Activated CD4-positive, alpha-beta memory T cell treated with anti-CD3 and anti-CD28 coated beads for 36 hours (primary cell): ENCODE data around the gene NELL1. TPM values are rescaled to one million over a fixed set of nuclear protein-coding genes. Genes with fewer than 3 reads are reported as not detected.

ENCODE experiments used
- CTCF ChIA-PET: fragments of 350-600 bp; sonication (Branson Sonifier 250); formaldehyde crosslinking; loops from one replicate; lab custom pipeline; 2021; ENCODE audit warnings: antibody characterized with exemption, inconsistent platforms; lab: Charles Lee
- POLR2A ChIA-PET: fragments of 350-600 bp; sonication (Branson Sonifier 250); formaldehyde crosslinking; loops from one replicate; lab custom pipeline; 2021; ENCODE audit warnings: antibody characterized with exemption; lab: Charles Lee
- DNase-seq: peaks from one replicate; pipeline ENCODE4 v3.0.0-alpha.2; 2020
- H3K27ac Mint-ChIP-seq: one replicate; pipeline ENCODE4 v1.8.0; 2021; ENCODE audit warnings: mixed read lengths
- H3K27me3 Mint-ChIP-seq: one replicate; pipeline ENCODE4 v1.8.0; 2021; ENCODE audit warnings: mixed read lengths
- H3K36me3 Mint-ChIP-seq: one replicate; pipeline ENCODE4 v1.8.0; 2021; ENCODE audit warnings: mixed read lengths
- H3K4me1 Mint-ChIP-seq: one replicate; pipeline ENCODE4 v1.8.0; 2021; ENCODE audit warnings: low read depth, mixed read lengths
- H3K4me3 Mint-ChIP-seq: one replicate; pipeline ENCODE4 v1.8.0; 2021; ENCODE audit warnings: mild to moderate bottlenecking, mixed read lengths
- H3K9me3 Mint-ChIP-seq: one replicate; pipeline ENCODE4 v1.8.0; 2021; ENCODE audit warnings: mixed read lengths
- intact Hi-C: fragments of 100-400 bp; cut with micrococcal nuclease; formaldehyde crosslinking; loops from one replicate; pipeline ENCODE4 v1.15.1; 2023
- total RNA-seq, 2 experiments: library from RNA; stranded (reverse); gene quantifications; one replicate each; pipeline ENCODE4 v1.2.3, GENCODE V29; 2021

NELL1 gene
- total RNA-seq, 2 experiments from 2014 or later, result not detected

- DNase-seq, result no peak
- no peak overlapping the region for H3K27ac Mint-ChIP-seq
- intact Hi-C loops, result no loop called here
- ChIA-PET POLR2A (no interaction called here), CTCF (no interaction called here)
- H3K9me3 Mint-ChIP-seq, result peaks cover 27% of the 10 kb centered on the region
- H3K27me3 Mint-ChIP-seq, result no peaks in the 10 kb centered on the region
- no peaks in the 10 kb centered on the region for H3K36me3 Mint-ChIP-seq
- no peak overlapping the region for H3K4me3 Mint-ChIP-seq
- no peaks in the 10 kb centered on the region for H3K4me1 Mint-ChIP-seq
These were observed 224.9 kb downstream of the NELL1 start for GRCh38 chr11:20894296-20894695.

GRCh38 chr11:20909995-20910726 lies 240.8 kb downstream of the NELL1 start:
- ChIA-PET POLR2A (no interaction called here), CTCF (no interaction called here)
- Mint-ChIP-seq H3K27me3 (no peaks in the 10 kb centered on the region), H3K36me3 (no peaks in the 10 kb centered on the region), H3K9me3 (peaks cover 8% of the 10 kb centered on the region), H3K27ac (no peak overlapping the region), H3K4me3 (no peak overlapping the region), H3K4me1 (no peaks in the 10 kb centered on the region)
- intact Hi-C loops, result no loop called here
- DNase-seq, result no peak

DNA sequence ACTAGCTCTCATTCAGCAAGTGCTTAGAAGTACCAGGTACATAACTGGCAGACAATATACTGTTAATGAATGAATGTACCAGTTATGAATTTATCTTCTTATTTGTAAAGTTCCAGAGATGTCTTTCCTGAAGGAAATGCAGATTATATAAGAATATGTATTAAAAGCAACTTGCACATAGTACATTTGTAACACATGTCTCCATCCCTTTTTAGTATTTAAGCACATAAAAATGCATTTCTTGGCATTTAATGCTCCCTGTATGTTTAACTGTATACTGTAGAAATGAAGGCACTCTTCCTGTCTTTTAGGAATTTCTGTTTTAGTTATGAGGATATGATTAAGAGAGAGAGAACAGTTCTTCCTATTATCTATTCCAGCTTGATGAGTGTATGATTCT lies 241.3 kb downstream of the NELL1 start:
- intact Hi-C loops, result no loop called here
- Mint-ChIP-seq H3K4me1 (no peaks in the 10 kb centered on the region), H3K27ac (no peak overlapping the region), H3K27me3 (no peaks in the 10 kb centered on the region), H3K9me3 (peaks cover 6% of the 10 kb centered on the region), H3K4me3 (no peak overlapping the region), H3K36me3 (no peaks in the 10 kb centered on the region)
- CTCF ChIA-PET, result no interaction called here
- POLR2A ChIA-PET, result no interaction called here
- no peak for DNase-seq

DNA sequence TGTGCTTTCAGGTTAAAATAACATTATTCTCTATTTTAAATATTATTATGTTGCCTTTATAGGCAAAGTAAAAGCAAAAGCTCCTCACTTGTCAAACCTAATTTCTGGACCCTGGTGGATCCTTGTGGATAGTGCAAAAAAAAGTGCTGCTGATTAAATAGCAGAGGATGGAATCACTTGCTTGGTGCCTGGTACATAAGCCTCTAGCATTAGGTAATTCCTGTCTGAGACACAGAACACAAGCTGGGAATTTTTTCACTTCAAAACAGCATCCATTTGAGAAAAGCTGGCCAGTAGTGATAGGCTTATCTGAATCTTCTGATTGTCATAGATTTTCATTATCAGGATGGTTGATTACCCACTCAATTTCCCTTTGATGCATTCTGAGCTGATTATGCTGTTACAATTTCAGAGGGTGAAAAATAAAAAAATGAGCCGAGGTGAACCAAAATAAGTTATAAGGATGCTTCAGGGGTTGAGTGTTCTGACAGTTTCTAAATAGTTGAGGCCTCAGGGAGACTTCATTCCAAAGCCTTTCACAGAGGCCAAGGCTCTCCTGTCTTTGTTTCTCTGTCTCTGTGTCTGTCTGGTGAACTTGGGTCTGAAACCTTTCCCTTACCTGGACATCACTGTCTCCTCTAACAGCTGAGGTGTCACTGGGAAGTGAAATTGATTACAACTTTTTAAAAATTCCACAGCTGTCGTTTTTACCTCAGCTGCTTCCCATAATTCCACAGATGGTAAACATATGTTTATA lies 242.9 kb downstream of the NELL1 start:
- Mint-ChIP-seq H3K4me3 (no peak overlapping the region), H3K4me1 (no peaks in the 10 kb centered on the region), H3K9me3 (no peaks in the 10 kb centered on the region), H3K27me3 (no peaks in the 10 kb centered on the region), H3K27ac (no peak overlapping the region), H3K36me3 (no peaks in the 10 kb centered on the region)
- POLR2A ChIA-PET, result no interaction called here
- DNase-seq, result no peak
- CTCF ChIA-PET, result no interaction called here
- intact Hi-C loops, result no loop called here

DNA sequence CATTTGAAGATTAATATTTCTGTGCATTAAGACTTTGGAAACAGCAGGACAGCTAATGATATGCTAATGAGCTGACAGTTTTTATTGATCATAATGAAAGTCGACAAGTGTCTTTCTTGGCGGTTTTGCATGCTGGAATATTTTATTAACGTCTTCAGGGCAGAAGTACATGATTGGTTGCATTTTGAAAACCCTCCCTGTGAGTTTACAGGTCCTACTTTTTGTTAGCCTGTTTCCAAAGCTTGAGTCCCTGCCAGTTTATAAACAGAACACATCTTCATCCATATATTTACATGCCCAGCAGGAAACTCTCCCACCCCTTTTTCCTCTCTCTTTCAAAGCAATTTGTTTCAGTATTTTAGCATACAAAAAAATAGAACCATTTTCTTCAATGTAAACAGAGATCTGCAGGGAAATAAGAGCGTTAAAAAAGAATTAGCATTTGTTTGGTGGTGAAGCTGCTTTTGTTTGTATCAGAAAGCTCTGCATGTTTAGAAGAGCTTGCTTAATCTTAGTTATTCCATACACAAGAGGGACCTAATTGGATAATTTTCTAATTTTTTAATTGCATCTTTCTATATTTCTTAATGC lies 243.6 kb downstream of the NELL1 start:
- no peaks in the 10 kb centered on the region for H3K9me3 Mint-ChIP-seq
- no peak for DNase-seq
- intact Hi-C loops, result no loop called here

DNA sequence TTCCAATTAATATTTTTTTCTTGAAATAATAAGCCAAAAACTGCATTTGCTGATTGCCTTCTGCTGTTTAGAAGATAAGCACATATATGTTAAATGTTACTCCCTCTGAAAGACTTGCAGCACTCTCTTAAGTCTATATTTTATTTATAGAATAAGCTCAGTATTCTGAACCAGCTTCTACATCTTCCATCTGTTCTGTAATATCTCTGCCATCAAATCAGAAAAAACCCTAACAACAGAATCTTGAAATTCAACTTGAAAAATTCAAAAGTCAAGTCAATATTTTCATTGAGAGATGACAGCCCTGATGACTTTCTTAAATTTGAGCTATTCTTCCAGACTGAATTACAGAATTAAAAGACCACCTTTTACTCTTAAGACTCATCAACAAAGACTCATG lies 247.9 kb downstream of the NELL1 start:
- DNase-seq, result no peak
- Mint-ChIP-seq H3K27me3 (no peaks in the 10 kb centered on the region), H3K4me3 (no peak overlapping the region), H3K36me3 (no peaks in the 10 kb centered on the region), H3K4me1 (no peaks in the 10 kb centered on the region), H3K27ac (no peak overlapping the region), H3K9me3 (peaks cover 2% of the 10 kb centered on the region)
- CTCF ChIA-PET, result no interaction called here
- POLR2A ChIA-PET, result no interaction called here
- intact Hi-C loops, result no loop called here

More for the DNA sequence above, 243.6 kb downstream of the NELL1 start:
- ChIA-PET POLR2A (no interaction called here), CTCF (no interaction called here)
- Mint-ChIP-seq H3K4me1 (no peaks in the 10 kb centered on the region), H3K27me3 (no peaks in the 10 kb centered on the region), H3K4me3 (no peak overlapping the region), H3K36me3 (no peaks in the 10 kb centered on the region), H3K27ac (no peak overlapping the region)

DNA sequence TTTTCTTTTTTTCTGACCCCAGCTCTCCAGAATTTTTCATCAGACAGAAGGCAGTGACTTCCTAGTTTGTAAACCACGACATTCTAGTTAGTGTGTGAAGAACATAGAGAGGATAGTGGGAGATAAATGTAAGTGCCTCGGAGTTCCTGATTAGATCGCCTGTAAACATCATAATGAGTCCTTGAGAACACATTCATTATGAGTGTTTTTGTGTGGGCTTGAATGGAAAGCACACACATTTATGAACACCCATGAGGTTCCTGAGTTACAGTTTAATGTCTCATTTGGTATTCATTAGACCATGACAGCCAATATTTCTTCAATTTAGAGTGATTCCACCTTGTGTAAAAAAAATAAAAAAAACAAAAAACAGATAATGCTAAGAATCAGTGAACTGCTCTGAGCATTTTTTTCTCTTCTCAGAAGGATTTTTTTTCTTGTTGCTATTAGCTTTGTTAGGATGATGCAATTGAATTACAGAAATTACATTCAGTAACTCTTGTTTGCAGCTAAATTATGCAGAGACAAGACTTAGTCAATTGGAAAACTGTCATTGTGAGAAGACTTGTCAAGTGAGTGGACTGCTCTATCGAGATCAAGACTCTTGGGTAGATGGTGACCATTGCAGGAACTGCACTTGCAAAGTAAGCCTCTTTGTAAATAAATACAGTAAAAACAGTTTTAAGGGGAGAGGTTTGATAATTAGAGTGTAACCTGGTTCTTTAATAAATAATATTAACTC lies 257.6 kb downstream of the NELL1 start:
- POLR2A ChIA-PET, result no interaction called here
- intact Hi-C loops, result no loop called here
- no peak overlapping the region for H3K27ac Mint-ChIP-seq

GRCh38 chr11:20931029-20931428 lies 261.6 kb downstream of the NELL1 start:
- intact Hi-C loops, result no loop called here

More for the DNA sequence above, 257.6 kb downstream of the NELL1 start:
- Mint-ChIP-seq H3K27me3 (no peaks in the 10 kb centered on the region), H3K9me3 (no peaks in the 10 kb centered on the region), H3K36me3 (no peaks in the 10 kb centered on the region), H3K4me3 (no peak overlapping the region), H3K4me1 (no peaks in the 10 kb centered on the region)
- no peak for DNase-seq
- CTCF ChIA-PET, result no interaction called here

GRCh38 chr11:20933086-20933485 lies 263.7 kb downstream of the NELL1 start:
- H3K9me3 Mint-ChIP-seq, result no peaks in the 10 kb centered on the region
- H3K27ac Mint-ChIP-seq, result no peak overlapping the region
- intact Hi-C loops, result no loop called here
- CTCF ChIA-PET, result no interaction called here
- no peaks in the 10 kb centered on the region for H3K27me3 Mint-ChIP-seq
- DNase-seq, result no peak
- H3K4me1 Mint-ChIP-seq, result no peaks in the 10 kb centered on the region
- no peak overlapping the region for H3K4me3 Mint-ChIP-seq
- POLR2A ChIA-PET, result no interaction called here
- no peaks in the 10 kb centered on the region for H3K36me3 Mint-ChIP-seq

More at GRCh38 chr11:20931029-20931428, 261.6 kb downstream of the NELL1 start:
- Mint-ChIP-seq H3K27me3 (no peaks in the 10 kb centered on the region), H3K36me3 (no peaks in the 10 kb centered on the region), H3K4me1 (no peaks in the 10 kb centered on the region), H3K27ac (no peak overlapping the region), H3K4me3 (no peak overlapping the region), H3K9me3 (no peaks in the 10 kb centered on the region)
- CTCF ChIA-PET, result interaction anchor here (0.7 kb wide), 1 partner anchor 792 kb away, joined by 3 read pairs; no protein-coding TSS in a partner anchor
- POLR2A ChIA-PET, result no interaction called here
- DNase-seq, result no peak

DNA sequence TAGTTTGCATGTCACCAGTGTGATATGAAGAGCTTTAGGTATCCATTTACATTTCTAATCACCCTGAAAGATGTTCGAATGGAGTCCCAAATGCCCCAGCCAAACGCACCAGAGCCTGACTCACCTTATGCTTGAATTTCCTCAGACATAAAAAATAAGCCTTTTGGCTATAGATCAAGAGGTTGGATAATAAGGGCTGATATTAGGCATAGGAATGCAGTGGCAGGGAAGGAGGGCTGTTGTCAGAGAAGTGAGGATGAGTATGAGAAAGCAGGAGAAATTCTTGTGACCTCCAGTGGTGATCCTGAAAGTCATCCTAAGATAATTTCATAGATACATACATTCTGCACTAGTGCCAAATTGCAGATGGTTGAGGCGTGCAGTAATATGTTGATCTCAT lies 264.6 kb downstream of the NELL1 start:
- Mint-ChIP-seq H3K4me1 (no peaks in the 10 kb centered on the region), H3K27me3 (no peaks in the 10 kb centered on the region), H3K4me3 (no peak overlapping the region), H3K27ac (no peak overlapping the region), H3K9me3 (no peaks in the 10 kb centered on the region), H3K36me3 (no peaks in the 10 kb centered on the region)
- ChIA-PET POLR2A (no interaction called here), CTCF (no interaction called here)
- intact Hi-C loops, result no loop called here
- DNase-seq, result no peak

- POLR2A ChIA-PET, result no interaction called here
- intact Hi-C loops, result no loop called here
- Mint-ChIP-seq H3K9me3 (no peaks in the 10 kb centered on the region), H3K27ac (no peak overlapping the region), H3K27me3 (no peaks in the 10 kb centered on the region), H3K4me1 (no peaks in the 10 kb centered on the region), H3K36me3 (no peaks in the 10 kb centered on the region), H3K4me3 (no peak overlapping the region)
- DNase-seq, result no peak
- CTCF ChIA-PET, result no interaction called here
These were observed 265.1 kb downstream of the NELL1 start for GRCh38 chr11:20934516-20934915.

DNA sequence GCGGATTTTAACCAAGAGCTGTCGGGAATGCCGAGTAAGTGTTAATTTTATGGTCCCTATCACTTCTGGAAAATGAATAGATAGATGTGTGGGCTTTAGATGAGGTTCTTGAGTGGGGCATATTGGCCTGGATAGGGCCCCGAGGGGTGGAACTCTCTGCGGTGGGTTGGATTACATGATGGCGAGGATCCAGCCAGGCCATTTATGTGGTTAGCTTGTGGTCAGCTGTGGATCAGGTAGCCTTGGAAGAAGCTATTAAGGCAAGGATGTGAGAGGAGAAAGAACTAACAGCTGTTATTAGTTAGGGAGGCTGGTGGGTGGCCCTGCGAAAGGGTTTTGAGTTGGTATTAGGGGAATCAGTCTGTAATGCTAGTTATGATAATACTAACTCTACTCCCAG lies 268.4 kb downstream of the NELL1 start:
- no peak for DNase-seq
- no peak overlapping the region for H3K27ac Mint-ChIP-seq
- H3K36me3 Mint-ChIP-seq, result no peaks in the 10 kb centered on the region
- ChIA-PET POLR2A (no interaction called here), CTCF (no interaction called here)
- H3K27me3 Mint-ChIP-seq, result no peaks in the 10 kb centered on the region
- peaks cover 5% of the 10 kb centered on the region for H3K9me3 Mint-ChIP-seq
- no peak overlapping the region for H3K4me3 Mint-ChIP-seq
- intact Hi-C loops, result no loop called here
- no peaks in the 10 kb centered on the region for H3K4me1 Mint-ChIP-seq
